GM18499 (cell line): Measurements from ENCODE around the gene SPECC1L.
"Not testable (repeated sequence)": the region's sequence is repeated elsewhere in the genome, so short reads cannot be mapped to it uniquely, and the experiment has no call there.

Source experiments
- ATAC-seq: cut with Tn5 transposase; IDR thresholded peaks from one replicate; pipeline ENCODE4 v1.9.1; 2021; ENCODE audit warnings: moderate number of reproducible peaks; ENCODE audit not compliant: insufficient read depth, unreplicated experiment

The SPECC1L gene

GRCh38 chr22:24245584-24246561 lies 24.8 kb upstream of the SPECC1L start:
- not testable (repeated sequence) for ATAC-seq

DNA sequence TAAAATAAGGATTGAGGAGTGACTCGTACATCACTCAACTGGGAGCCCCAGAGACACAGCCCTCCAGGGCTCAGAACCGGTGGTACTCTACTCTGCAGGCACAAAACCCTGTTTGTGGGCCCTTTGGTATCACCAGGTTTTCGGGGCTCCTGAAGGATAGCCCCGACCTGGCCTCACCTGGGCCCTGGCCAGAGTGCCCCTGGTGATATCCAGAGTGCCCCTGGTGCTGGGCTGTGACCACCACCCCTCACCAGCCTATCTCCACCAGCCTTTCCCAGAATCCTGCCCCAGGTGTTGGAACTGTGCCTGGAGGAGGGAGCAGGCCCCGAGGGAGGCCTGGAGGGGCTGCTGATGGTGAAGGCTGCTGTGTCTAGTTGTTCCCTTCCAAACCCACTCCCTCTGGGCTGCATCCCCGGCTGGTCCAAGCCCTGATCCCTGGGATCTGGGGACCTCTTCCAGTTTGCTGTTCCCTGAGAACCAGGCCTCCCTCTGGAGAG lies 23.6 kb upstream of the SPECC1L start:
- no peak for ATAC-seq

GRCh38 chr22:24247564-24248344 lies 22.9 kb upstream of the SPECC1L start:
- ATAC-seq: no peak

DNA sequence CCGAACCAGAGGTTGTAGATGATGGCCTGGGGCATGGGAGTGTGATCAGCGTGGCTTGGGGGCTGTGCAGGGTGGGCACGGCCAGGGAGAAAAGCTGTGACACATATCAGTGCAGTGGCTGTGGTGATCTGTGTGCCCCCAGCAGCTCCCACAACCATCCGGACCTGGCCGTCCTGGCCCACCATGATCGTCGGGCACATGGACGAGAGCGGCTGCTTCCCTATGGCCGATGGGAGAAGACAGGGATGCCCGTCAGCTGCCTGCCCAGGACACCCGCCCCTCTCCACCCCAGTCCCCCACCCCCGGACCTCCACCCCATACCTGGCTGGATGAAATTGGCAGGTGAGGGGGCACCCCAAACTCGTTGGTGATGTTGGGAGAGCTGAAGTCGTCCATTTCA lies 22.0 kb upstream of the SPECC1L start:
- ATAC-seq: not testable (repeated sequence)

DNA sequence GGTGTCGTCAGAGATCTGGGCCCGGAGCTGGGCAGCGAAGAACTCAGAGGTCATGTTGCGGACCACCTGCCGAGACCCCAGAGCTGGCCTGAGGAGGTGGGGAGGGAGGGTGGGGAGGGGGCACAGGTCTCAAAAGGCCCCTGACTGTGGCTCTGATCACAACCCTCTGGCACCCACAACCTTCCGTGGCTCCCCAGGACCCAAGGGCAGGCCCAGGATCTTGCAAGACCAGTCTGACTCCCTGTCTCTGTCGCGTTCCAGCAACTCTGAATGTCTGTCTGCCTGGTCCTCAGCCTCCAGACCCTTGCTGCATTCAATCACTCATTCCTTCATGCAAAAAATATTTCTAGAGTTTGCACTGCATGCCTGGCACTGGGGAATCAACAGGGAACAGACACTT lies 21.2 kb upstream of the SPECC1L start:
- ATAC-seq: not testable (repeated sequence)

DNA sequence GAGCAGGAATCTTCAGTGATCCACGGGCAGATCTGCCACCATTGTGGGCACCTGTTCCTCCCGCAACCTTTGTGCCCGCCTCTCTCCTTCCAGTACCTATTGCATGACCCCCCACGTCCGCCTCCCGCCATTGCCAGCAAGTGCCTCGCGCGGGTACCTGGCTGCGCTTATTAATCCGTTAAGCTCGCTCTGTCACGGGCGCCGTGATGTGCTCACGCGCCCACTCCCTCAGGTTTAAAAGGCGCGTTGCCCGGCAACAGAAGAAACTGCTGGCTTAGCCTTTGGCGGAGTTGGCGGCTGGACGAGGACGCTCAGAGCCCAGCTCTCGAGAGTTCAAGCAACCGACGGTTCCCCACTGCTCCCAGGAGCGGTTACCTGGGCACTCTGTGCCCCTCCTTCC lies 19.3 kb upstream of the SPECC1L start:
- not testable (repeated sequence) for ATAC-seq

GRCh38 chr22:24253126-24253525 lies 17.5 kb upstream of the SPECC1L start:
- not testable (repeated sequence) for ATAC-seq

- ATAC-seq: not testable (repeated sequence)
Measured at GRCh38 chr22:24256136-24256535, 14.5 kb upstream of the SPECC1L start.

DNA sequence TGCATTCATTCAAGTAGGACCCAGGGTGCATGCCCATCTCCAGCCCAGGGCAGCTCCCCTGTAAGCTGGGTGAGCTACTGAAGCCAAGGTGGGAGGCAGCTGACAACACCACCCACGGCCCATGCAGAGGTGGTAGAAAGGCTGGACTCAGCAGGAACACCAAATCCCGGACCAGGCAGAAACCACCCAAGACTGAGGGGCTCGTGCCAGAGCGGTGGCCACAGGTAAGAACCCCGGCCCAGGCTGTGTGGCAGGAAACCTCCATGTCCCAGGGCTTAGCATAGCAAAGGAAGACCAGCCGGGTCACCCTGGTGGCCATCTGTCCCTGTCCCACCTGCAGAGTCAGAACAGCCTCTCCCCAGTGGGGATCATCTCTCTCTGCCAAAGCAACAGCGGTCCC lies 13.9 kb upstream of the SPECC1L start:
- ATAC-seq: not testable (repeated sequence)

DNA sequence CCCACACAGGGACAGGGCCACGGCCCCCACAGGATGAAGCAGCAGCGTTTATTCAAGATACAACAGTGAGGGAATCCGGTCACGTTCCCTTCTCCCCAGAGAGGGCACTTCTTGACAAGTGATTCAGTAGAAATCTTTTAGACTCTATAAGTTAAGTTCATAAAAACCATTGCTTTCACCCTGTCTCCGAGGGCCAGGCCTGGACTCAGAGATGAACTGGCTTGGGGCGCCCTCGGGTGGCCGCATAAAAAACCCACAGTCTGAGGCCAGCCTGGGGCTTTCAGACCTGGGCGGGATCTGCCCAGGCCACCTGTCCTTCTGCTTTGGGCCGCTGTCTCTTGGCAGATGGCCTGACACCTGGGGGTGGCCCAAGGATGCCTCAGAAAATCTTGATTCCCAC lies 11.2 kb upstream of the SPECC1L start:
- ATAC-seq: not testable (repeated sequence)

- ATAC-seq: not testable (repeated sequence)
Measured at GRCh38 chr22:24262185-24262749, 8.4 kb upstream of the SPECC1L start.

DNA sequence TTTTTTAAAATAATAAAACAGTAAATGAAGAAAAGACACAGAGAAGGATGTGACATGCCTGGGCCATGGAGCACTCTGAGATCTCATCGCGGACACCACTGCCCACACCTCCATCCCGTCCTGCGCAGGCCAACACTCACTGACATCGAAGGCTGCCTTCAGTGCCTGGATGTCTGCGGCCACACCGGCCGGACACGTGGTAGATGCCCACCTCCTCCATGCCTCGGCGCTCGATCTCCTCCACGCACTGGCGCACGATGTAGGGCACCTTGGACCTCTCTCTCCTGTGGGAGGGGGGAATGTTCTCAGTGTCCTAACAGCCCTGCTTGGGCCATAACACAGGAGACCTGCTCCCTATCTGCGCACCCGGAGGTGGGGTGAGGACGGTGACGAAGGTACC lies 7.2 kb upstream of the SPECC1L start:
- not testable (repeated sequence) for ATAC-seq

DNA sequence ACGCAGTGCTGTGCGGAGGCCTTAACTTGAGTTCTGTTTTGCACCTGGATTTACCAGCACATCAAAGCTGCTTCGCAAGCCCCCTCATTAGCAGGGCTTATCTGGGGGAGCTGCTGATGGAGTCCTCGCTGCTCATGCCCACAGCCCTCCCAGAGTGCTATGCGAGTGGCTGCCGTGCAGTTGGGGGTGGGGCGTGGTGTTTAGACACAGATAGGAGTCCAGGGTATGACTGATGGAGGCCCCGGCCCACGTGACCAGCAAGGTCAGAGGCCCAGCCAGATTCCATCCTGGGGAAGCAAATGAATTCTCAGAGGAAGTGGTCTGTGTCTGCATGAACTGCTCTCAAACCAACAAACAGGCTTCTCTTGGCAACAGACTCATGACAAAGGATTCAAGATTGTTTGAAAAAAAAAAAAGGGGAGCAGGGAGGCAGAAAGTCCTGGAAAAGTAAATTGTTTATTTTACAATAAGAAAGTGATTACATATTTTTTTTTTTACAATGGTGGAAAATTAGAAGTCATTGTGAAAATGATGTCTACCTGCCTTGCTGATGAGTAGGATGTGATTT lies 6.2 kb upstream of the SPECC1L start:
- ATAC-seq: not testable (repeated sequence)

DNA sequence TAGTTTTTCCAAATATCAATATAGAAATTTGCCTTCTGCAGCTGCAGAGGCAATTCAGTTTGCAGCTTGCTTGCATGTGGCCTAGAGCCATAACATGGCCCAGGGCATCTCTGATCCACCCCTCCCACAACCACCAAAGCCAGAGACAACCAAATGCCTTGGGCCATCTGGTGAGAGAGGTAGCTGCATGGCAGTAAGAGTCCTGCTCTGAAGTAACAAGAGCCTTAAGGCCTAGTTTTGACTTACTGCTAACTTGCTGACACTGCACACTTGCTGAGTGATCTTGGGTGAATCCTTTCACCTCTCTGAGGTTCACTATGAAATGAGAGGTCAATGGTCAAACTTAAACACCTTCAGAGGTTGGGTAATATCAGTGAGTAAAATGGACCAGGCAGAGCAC lies 4.9 kb upstream of the SPECC1L start:
- ATAC-seq: no peak

- ATAC-seq: not testable (repeated sequence)
Measured at GRCh38 chr22:24266495-24266894, 4.1 kb upstream of the SPECC1L start.

DNA sequence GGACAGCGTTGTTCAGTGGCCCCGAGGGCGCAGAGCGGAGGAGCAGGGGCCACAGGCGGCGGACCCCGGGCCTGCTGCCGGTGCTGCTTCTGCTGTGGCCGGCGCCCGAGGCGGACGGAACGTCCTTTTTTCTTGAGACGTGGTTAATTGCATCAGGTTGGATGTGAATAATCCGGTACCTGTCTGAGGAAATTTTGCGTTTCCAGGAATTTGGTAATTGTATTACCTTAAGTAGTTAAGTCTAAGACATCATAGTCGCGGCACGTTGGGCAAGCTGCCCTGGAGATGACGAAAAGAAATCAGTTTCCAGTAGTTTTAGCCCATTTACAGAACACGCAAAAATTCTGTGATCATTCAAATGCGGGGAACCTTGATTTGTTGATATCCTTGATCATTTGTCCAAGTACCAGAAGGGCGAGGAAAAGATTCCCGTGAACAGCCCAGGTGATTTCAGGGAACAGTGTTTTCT lies 789 bp downstream of the SPECC1L start:
- no peak for ATAC-seq

GRCh38 chr22:24273031-24273430 lies 2.4 kb downstream of the SPECC1L start:
- ATAC-seq: not testable (repeated sequence)

DNA sequence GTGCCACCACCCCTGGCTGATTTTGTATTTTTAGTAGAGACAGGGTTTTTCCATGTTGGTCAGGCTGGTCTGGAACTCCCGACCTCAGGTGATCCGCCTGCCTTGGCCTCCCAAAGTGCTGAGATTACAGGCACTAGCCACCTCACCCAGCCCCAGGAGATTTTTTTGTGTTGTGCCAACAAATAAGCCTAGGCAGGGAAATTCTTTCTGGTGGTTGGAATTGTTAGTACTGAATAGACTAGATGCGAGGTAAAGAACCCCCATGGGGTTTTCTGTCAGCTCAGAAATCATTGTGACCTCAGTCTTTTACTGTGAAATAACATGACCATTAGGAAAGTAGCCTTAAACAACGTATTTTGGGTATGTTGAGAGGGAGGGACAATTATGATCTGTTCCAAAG lies 3.3 kb downstream of the SPECC1L start:
- not testable (repeated sequence) for ATAC-seq

- not testable (repeated sequence) for ATAC-seq
Measured at GRCh38 chr22:24274696-24275405, 4.2 kb downstream of the SPECC1L start.
